HEK293 (cell line): ENCODE measurements around the gene COPA.

Source experiments
- BCL6B ChIP-seq: fragments of 450-650 bp; formaldehyde crosslinking; IDR thresholded peaks from 2 replicates; pipeline ENCODE4 v1.5.1; 2017; ENCODE audit warnings: missing biosample characterization, missing genetic modification characterization
- CTCF ChIP-seq: fragments of 450-650 bp; formaldehyde crosslinking; IDR thresholded peaks from 2 replicates; pipeline ENCODE4 v1.5.1; 2016; ENCODE audit warnings: missing biosample characterization, missing genetic modification characterization
- GLIS1 ChIP-seq: fragments of 450-650 bp; formaldehyde crosslinking; IDR thresholded peaks from 2 replicates; pipeline ENCODE4 v1.5.1; 2016; ENCODE audit warnings: missing biosample characterization, missing genetic modification characterization
- HOXC10 ChIP-seq: sonication (generic); formaldehyde crosslinking; IDR thresholded peaks from 2 replicates; pipeline ENCODE4 v1.8.1; 2023; ENCODE audit warnings: mild to moderate bottlenecking, missing genetic modification reagents
- ZNF132 ChIP-seq: fragments of 450-650 bp; formaldehyde crosslinking; IDR thresholded peaks from 2 replicates; pipeline ENCODE4 v1.5.1; 2017; ENCODE audit warnings: missing biosample characterization, missing genetic modification characterization, borderline replicate concordance
- ZNF138 ChIP-seq: fragments of 450-650 bp; formaldehyde crosslinking; IDR thresholded peaks from 2 replicates; pipeline ENCODE4 v1.5.1; 2016; ENCODE audit warnings: missing biosample characterization, missing genetic modification characterization, borderline replicate concordance
- ZNF274 ChIP-seq, 2 experiments: fragments of 200-500 bp in 1 of 2; fragments of 450-650 bp in 1 of 2; sonication (Bioruptor generic) in 1 of 2; formaldehyde crosslinking in 1 of 2; IDR thresholded peaks; 2 replicates each; pipeline versions ENCODE4 v1.5.1 to v1.6.1; 2014 to 2016; ENCODE audit warnings: borderline replicate concordance in 1 of 2, inconsistent platforms in 1 of 2, low read length in 1 of 2, missing biosample characterization in 1 of 2, missing genetic modification characterization in 1 of 2
- ZNF529 ChIP-seq: fragments of 450-650 bp; formaldehyde crosslinking; IDR thresholded peaks from 2 replicates; pipeline ENCODE4 v1.5.1; 2017; ENCODE audit warnings: missing genetic modification characterization, missing biosample characterization; ENCODE audit not compliant: insufficient replicate concordance
- ZNF544 ChIP-seq: fragments of 450-650 bp; formaldehyde crosslinking; IDR thresholded peaks from 2 replicates; pipeline ENCODE4 v1.5.0; 2017; ENCODE audit warnings: missing biosample characterization, missing genetic modification characterization
- ZNF626 ChIP-seq: fragments of 450-650 bp; sonication (Bioruptor Pico); formaldehyde crosslinking; IDR thresholded peaks from 2 replicates; pipeline ENCODE4 v1.5.1; 2018; ENCODE audit warnings: missing biosample characterization, missing genetic modification characterization, inconsistent platforms
- ZNF654 ChIP-seq: fragments of 450-650 bp; formaldehyde crosslinking; IDR thresholded peaks from 2 replicates; pipeline ENCODE4 v1.5.1; 2016; ENCODE audit warnings: low read depth, missing biosample characterization, missing genetic modification characterization
- ZSCAN4 ChIP-seq: fragments of 450-650 bp; formaldehyde crosslinking; IDR thresholded peaks from 2 replicates; pipeline ENCODE4 v1.5.1; 2017; ENCODE audit warnings: missing biosample characterization, missing genetic modification characterization

- TF ChIP-seq BCL6B (tag by site-specific recombination) (no peak), ZNF138 (no peak), GLIS1 (tag by site-specific recombination) (no peak), ZNF274 (IDR thresholded peaks at IDR 0.05; ENCODE audit: low read length) (no peak), ZNF274 (tag by site-specific recombination; IDR thresholded peaks at IDR 0.05; ENCODE audit: borderline replicate concordance) (no peak), ZNF654 (tag by site-specific recombination) (no peak), ZNF132 (tag by site-specific recombination) (no peak), CTCF (tag by site-specific recombination) (no peak), ZNF529 (tag by site-specific recombination) (no peak), HOXC10 (CRISPR knock-in tag) (no peak), ZNF626 (tag by site-specific recombination) (no peak), ZNF544 (tag by site-specific recombination) (no peak), ZSCAN4 (tag by site-specific recombination) (no peak)
These were observed 1.9 kb upstream of the COPA start for GRCh38 chr1:160344936-160345335.
